Astrocyte of the cerebellum (primary cell): ENCODE data around the gene MYO1A.

ENCODE experiments used
- DNase-seq: peaks from one replicate; pipeline ENCODE4 v3.0.0-alpha.2; 2011; ENCODE audit warnings: low read depth
- H3K4me3 ChIP-seq: 2 replicates; pipeline ENCODE4 v1.5.1; 2011; ENCODE audit warnings: mild to moderate bottlenecking, low read depth, low read length, moderate library complexity
- CTCF ChIP-seq: IDR thresholded peaks from 2 replicates; pipeline ENCODE4 v1.5.1; 2012; ENCODE audit warnings: low read length, low read depth, moderate library complexity, mild to moderate bottlenecking; ENCODE audit errors: missing control alignments
- in situ Hi-C: cut with HindIII; loops from 2 replicates; pipeline ENCODE4 v1.10.0; 2017; ENCODE audit warnings: low sequenced_read_pairs

The MYO1A gene

GRCh38 chr12:57046947-57047890, 2.7 kb downstream of the MYO1A start:
- TF ChIP-seq CTCF = no peak
- no peak for DNase-seq
- in situ Hi-C loops = no loop called here
- no peak overlapping the region for H3K4me3 ChIP-seq

- no peak for TF ChIP-seq CTCF
- in situ Hi-C loops = no loop called here
- H3K4me3 ChIP-seq = no peak overlapping the region
- DNase-seq = no peak
Observed at GRCh38 chr12:57046086-57046791, 3.7 kb downstream of the MYO1A start.

GRCh38 chr12:57044889-57045288, 5.0 kb downstream of the MYO1A start:
- DNase-seq = no peak
- H3K4me3 ChIP-seq = no peak overlapping the region
- no peak for TF ChIP-seq CTCF
- in situ Hi-C loops = no loop called here

- no peak for DNase-seq
- TF ChIP-seq CTCF = no peak
- in situ Hi-C loops = no loop called here
- no peak overlapping the region for H3K4me3 ChIP-seq
Observed at GRCh38 chr12:57044468-57044867, 5.5 kb downstream of the MYO1A start.

GRCh38 chr12:57042695-57043094, 7.2 kb downstream of the MYO1A start:
- no peak for DNase-seq
- no peak for TF ChIP-seq CTCF
- in situ Hi-C loops = no loop called here
- H3K4me3 ChIP-seq = no peak overlapping the region

- in situ Hi-C loops = no loop called here
- DNase-seq = no peak
- no peak for TF ChIP-seq CTCF
- H3K4me3 ChIP-seq = no peak overlapping the region
Observed at GRCh38 chr12:57040750-57041149, 9.2 kb downstream of the MYO1A start.
